ENCODE measurements around the gene CTSV. TPM values are rescaled to one million over a fixed set of nuclear protein-coding genes. Genes with fewer than 3 reads are reported as not detected.

CTSV gene
- total RNA-seq, 1 donor from 2014 or later = 10.5 TPM

Other genes starting within 250 kb of the CTSV start
- gene ZNF782, start 184.6 kb downstream of the CTSV start, total RNA-seq = 10.0 and 11.8 TPM in 2 replicates
- gene NUTM2G, start 110.3 kb downstream of the CTSV start, total RNA-seq = not detected in 2 replicates

Data from progenitor cell of endocrine pancreas (in vitro differentiated cells).